Osteoblast (primary cell): ENCODE results near the gene CBR4. TPM values are rescaled to one million over a fixed set of nuclear protein-coding genes. Genes with fewer than 3 reads are reported as not detected.

ENCODE experiments used
- DNase-seq: peaks from one replicate; pipeline ENCODE4 v3.0.0; 2011; ENCODE audit warnings: low spot score, mixed read lengths; ENCODE audit not compliant: insufficient read length; ENCODE audit errors: missing footprints
- H2AFZ ChIP-seq: 2 replicates; pipeline ENCODE4 v1.6.0; 2011; ENCODE audit warnings: mild to moderate bottlenecking, low read length
- H3K27ac ChIP-seq: 2 replicates; pipeline ENCODE4 v1.5.1; 2011; ENCODE audit warnings: mild to moderate bottlenecking, low read depth, low read length, moderate library complexity
- H3K27me3 ChIP-seq: 2 replicates; pipeline ENCODE4 v1.6.0; 2012; ENCODE audit warnings: mild to moderate bottlenecking, control low read depth, inconsistent platforms, low read length, moderate library complexity; ENCODE audit not compliant: insufficient read depth
- H3K36me3 ChIP-seq: 2 replicates; pipeline ENCODE4 v1.5.1; 2011; ENCODE audit warnings: mild to moderate bottlenecking, low read length, control low read depth, moderate library complexity; ENCODE audit not compliant: insufficient read depth
- H3K4me1 ChIP-seq: 2 replicates; pipeline ENCODE4 v1.5.1; 2011; ENCODE audit warnings: mild to moderate bottlenecking, low read length, control low read depth, moderate library complexity; ENCODE audit not compliant: insufficient read depth
- H3K4me2 ChIP-seq: 2 replicates; pipeline ENCODE4 v1.6.0; 2011; ENCODE audit warnings: mild to moderate bottlenecking, low read length; ENCODE audit not compliant: insufficient read depth
- H3K4me3 ChIP-seq: fragments of 200-600 bp; sonication (generic); 3 replicates; pipeline ENCODE4 v1.5.1; 2012; ENCODE audit warnings: mild to moderate bottlenecking, low read length, inconsistent platforms; ENCODE audit not compliant: insufficient read depth
- H3K79me2 ChIP-seq: 2 replicates; pipeline ENCODE4 v1.6.0; 2012; ENCODE audit warnings: mild to moderate bottlenecking, low read length, control low read depth, inconsistent platforms; ENCODE audit not compliant: insufficient read depth
- H3K9me3 ChIP-seq: 2 replicates; pipeline ENCODE4 v1.5.1; 2011; ENCODE audit warnings: low read depth, low read length, control low read depth
- H4K20me1 ChIP-seq: 2 replicates; pipeline ENCODE4 v1.6.0; 2012; ENCODE audit warnings: mild to moderate bottlenecking, low read length, control low read depth; ENCODE audit not compliant: insufficient read depth
- total RNA-seq: library from RNA; depleted of rRNA; stranded (reverse); fragments of >200 nt; gene quantifications from 2 replicates; pipeline ENCODE4 v1.2.3, GENCODE V29; 2012
- TF ChIP-seq, protein P1 (sequence below): IDR thresholded peaks from 2 replicates; pipeline ENCODE4 v1.5.1; 2011; ENCODE audit warnings: mild to moderate bottlenecking, low read depth, low read length, moderate library complexity; ENCODE audit errors: extremely low read depth

CBR4 gene
- total RNA-seq, 1 donor, result 19.2 TPM

DNA sequence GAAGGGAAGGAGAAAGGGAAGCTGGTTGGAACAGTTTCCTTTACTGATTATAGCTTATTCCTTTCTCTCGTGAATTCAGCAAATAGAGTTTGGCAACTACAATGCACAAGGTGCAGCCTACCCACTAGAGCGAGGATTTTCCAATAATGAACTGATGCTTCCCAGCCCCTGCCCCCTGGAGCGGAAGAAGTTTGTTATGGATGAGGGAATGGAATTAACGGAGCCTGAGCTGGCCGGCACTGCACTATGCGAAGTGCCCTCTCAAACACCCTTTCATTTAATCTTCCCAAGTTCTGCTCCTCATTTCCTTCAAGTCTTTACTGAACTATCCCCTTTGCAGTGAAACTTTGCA is 42.5 kb upstream of the CBR4 start:
- Histone ChIP-seq H3K9me3 (no peaks in the 10 kb centered on the region), H3K4me3 (no peak overlapping the region), H3K79me2 (no peaks in the 10 kb centered on the region), H3K4me2 (no peak overlapping the region), H2AFZ (no peak overlapping the region), H3K27me3 (no peaks in the 10 kb centered on the region), H3K36me3 (no peaks in the 10 kb centered on the region), H3K27ac (no peak overlapping the region), H4K20me1 (no peaks in the 10 kb centered on the region), H3K4me1 (peaks cover 10% of the 10 kb centered on the region)
- TF ChIP-seq, protein P1, sequence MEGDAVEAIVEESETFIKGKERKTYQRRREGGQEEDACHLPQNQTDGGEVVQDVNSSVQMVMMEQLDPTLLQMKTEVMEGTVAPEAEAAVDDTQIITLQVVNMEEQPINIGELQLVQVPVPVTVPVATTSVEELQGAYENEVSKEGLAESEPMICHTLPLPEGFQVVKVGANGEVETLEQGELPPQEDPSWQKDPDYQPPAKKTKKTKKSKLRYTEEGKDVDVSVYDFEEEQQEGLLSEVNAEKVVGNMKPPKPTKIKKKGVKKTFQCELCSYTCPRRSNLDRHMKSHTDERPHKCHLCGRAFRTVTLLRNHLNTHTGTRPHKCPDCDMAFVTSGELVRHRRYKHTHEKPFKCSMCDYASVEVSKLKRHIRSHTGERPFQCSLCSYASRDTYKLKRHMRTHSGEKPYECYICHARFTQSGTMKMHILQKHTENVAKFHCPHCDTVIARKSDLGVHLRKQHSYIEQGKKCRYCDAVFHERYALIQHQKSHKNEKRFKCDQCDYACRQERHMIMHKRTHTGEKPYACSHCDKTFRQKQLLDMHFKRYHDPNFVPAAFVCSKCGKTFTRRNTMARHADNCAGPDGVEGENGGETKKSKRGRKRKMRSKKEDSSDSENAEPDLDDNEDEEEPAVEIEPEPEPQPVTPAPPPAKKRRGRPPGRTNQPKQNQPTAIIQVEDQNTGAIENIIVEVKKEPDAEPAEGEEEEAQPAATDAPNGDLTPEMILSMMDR, result no peak
- DNase-seq, result no peak

DNA sequence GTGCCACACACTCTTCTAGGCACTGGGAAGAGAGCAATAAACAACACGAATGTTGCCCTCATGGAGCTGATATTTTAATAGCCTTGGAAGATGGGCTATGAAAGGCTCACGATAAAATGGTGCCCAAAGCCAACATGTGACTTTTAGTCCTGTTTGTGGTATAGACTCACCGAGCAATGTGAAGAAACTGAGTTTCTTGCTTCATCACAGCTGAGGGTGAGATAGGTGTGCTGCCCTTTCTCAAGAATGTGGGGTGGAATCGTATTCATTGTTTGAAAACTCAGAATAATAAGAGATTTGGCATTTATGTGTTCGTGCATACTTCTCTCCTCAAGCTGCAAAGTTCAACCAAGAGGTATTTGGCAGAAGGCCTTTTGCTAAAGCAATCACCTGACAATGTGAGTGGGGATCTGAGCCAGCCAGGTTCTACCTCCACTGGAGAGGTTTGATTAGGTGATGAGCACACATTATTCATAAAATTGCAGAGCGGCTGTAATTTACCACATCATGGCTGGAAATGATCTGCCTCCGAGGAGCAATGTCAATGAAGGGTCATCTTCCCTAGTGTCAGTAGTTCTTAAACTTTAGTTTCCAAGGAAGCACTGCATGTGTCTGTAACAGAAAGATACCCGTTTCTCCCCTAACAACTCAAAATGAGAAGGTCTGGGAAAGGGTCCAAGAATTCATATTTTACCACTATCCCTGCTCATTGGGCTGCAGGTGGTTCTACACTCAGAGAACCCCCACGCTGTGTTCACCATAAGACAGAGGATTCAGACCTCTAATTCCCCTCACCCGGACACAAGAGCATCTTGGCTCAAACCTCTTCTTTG is 41.9 kb upstream of the CBR4 start:
- H3K4me2 ChIP-seq, result peak overlapping the region; percentile 15
- no peak overlapping the region for H3K27ac ChIP-seq
- H3K27me3 ChIP-seq, result no peaks in the 10 kb centered on the region
- no peaks in the 10 kb centered on the region for H3K36me3 ChIP-seq
- peaks cover 10% of the 10 kb centered on the region for H3K4me1 ChIP-seq
- H3K79me2 ChIP-seq, result no peaks in the 10 kb centered on the region
- H4K20me1 ChIP-seq, result no peaks in the 10 kb centered on the region
- no peak overlapping the region for H3K4me3 ChIP-seq
- H2AFZ ChIP-seq, result no peak overlapping the region
- no peak for DNase-seq
- no peaks in the 10 kb centered on the region for H3K9me3 ChIP-seq
- TF ChIP-seq, protein P1, result no peak

DNA sequence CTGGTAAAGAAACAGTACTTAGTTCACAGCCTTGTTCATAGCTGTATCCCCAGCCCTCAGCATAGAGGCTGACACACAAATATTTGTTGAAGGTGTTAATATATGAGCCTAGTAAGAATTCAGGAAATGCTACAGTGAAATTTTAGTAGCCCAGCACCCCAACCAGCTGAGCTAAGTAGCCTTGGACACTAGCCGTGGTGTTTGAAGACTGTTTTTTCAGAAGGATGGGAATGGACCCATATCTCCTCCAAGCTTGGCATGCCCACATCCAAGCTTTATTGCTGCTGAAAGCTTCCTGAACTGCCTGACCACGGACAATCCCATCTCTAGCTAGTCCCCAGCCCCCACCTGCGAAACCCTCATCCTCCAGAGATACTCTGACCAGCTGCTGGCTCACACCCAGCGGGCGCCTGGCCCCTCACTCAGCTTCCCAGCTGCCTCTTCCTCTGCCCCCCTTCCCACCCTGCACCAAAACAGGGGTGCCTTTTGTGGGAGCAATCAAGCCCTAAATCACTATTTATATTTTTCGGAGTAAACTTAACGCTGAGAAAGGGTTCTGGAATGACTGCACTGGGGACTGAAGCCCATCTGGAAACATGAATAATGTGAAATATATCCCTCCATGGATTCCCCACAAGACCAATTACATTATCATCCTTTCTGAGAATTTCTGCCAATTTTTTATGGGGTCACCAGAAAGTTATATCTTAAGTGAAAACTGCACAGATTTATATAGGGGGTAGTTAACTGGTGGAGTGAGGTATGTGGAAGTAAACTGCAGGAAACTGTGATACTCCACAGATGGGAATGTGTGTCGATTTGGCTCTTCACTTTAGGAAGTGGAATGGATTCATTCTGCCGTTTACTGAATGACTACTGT is 41.1 kb upstream of the CBR4 start:
- no peaks in the 10 kb centered on the region for H4K20me1 ChIP-seq
- no peaks in the 10 kb centered on the region for H3K36me3 ChIP-seq
- TF ChIP-seq, protein P1, result no peak
- H3K79me2 ChIP-seq, result no peaks in the 10 kb centered on the region
- H2AFZ ChIP-seq, result no peak overlapping the region
- H3K9me3 ChIP-seq, result no peaks in the 10 kb centered on the region
- H3K4me2 ChIP-seq, result peak overlapping the region; percentile 1
- H3K27ac ChIP-seq, result peak overlapping the region; percentile 13
- no peak for DNase-seq
- peaks cover 10% of the 10 kb centered on the region for H3K4me1 ChIP-seq
- H3K27me3 ChIP-seq, result no peaks in the 10 kb centered on the region
- H3K4me3 ChIP-seq, result no peak overlapping the region

DNA sequence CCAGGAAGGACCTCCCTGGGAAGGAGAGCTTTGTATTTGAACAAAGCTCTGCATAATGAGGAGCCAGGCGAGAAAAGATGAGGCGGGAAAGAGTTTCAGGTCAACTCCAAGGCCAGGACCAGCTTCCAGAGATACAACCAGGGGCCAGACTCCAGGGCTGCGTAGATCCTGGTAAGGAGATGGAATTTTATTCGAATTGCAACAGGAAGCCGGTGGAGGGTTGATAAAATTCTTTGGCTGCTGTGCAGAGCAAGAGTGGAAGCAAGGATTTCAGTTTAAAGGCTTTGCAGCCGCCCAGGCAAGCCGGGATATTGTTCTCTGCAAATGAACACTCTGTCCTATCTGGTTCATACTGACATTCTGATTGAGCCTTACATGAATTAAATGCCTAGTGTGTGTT is 40.2 kb upstream of the CBR4 start:
- Histone ChIP-seq H3K79me2 (no peaks in the 10 kb centered on the region), H2AFZ (no peak overlapping the region), H3K9me3 (no peaks in the 10 kb centered on the region), H3K27ac (no peak overlapping the region), H4K20me1 (no peaks in the 10 kb centered on the region), H3K4me3 (no peak overlapping the region), H3K4me1 (peaks cover 10% of the 10 kb centered on the region), H3K27me3 (no peaks in the 10 kb centered on the region), H3K36me3 (no peaks in the 10 kb centered on the region), H3K4me2 (no peak overlapping the region)
- TF ChIP-seq, protein P1, result no peak
- no peak for DNase-seq
